LNCaP clone FGC (cell line): ENCODE data around the gene GNG12.

Source experiments
- DNase-seq: peaks from one replicate; pipeline ENCODE4 v3.0.0-alpha.2; 2011; ENCODE audit warnings: low read depth
- H3K4me3 ChIP-seq: 2 replicates; pipeline ENCODE4 v1.5.1; 2011; ENCODE audit warnings: mild to moderate bottlenecking, low read depth, low read length, control low read depth
- TF ChIP-seq, protein P1 (sequence below): IDR thresholded peaks from 2 replicates; pipeline ENCODE4 v1.5.1; 2012; ENCODE audit warnings: mild to moderate bottlenecking; ENCODE audit not compliant: control insufficient read depth, insufficient read depth; ENCODE audit errors: extremely low read depth

Gene GNG12

DNA sequence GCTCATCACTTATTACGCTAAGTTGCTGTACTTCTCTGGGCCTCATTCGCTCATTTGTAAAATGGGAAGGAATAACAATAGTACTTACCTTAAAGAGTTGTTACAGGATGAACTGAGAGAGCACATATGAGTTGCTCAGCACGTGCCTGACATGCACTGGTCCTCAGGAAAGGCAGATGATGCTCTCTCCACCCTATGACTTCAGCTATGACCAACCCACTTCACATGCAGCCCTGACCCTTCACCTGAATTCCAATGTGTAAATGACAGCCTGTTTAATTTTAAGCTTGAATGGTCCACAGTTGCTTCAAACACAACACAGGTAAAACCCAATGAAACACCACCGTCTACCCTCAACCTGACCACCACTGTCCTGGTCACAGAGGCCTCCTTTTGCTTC, 115.4 kb downstream of the GNG12 start:
- H3K4me3 ChIP-seq, result no peak overlapping the region
- TF ChIP-seq, protein P1, sequence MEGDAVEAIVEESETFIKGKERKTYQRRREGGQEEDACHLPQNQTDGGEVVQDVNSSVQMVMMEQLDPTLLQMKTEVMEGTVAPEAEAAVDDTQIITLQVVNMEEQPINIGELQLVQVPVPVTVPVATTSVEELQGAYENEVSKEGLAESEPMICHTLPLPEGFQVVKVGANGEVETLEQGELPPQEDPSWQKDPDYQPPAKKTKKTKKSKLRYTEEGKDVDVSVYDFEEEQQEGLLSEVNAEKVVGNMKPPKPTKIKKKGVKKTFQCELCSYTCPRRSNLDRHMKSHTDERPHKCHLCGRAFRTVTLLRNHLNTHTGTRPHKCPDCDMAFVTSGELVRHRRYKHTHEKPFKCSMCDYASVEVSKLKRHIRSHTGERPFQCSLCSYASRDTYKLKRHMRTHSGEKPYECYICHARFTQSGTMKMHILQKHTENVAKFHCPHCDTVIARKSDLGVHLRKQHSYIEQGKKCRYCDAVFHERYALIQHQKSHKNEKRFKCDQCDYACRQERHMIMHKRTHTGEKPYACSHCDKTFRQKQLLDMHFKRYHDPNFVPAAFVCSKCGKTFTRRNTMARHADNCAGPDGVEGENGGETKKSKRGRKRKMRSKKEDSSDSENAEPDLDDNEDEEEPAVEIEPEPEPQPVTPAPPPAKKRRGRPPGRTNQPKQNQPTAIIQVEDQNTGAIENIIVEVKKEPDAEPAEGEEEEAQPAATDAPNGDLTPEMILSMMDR, result no peak
- no peak for DNase-seq

DNA sequence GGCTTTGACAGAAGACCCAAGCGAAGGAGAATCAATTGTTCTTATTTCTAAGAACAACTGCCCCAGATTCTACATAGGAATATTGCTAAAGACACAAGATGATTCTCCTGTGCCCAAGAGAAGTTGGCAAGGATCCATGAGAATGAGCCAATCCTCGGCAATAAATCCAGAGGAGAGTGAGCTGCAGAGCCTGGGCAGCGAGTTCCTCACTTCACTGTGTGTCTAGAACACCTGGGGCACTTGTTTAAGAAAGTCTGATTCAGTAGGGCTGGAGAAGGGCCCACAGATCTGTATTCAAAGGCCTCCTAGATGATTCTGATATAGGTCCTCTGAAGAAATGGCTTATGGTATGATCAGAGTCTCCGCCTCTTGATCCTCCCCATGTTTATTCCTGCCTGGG, 116.5 kb downstream of the GNG12 start:
- peak; percentile 89 for DNase-seq
- H3K4me3 ChIP-seq, result no peak overlapping the region
- TF ChIP-seq, protein P1, result no peak

DNA sequence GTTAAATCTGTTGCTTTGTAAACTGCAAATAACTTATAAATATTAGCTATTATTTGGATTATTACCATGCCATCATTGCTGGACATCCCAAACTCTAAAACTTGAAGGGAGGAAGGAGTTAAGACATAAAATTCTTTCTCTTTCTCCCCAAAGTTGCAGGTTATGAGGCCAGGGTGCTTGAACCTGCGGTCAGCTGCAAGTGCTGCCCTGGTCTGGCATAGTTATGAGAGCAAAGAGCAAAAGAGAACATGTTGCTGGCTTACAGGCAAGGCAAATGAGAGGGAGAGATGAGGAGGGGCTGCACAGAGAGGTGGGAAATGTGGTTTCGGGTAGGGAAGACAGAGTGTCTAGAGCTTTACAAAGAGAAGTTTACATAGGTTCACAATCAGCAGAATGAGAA, 117.4 kb downstream of the GNG12 start:
- DNase-seq, result no peak
- TF ChIP-seq, protein P1, result no peak
- H3K4me3 ChIP-seq, result no peak overlapping the region

DNA sequence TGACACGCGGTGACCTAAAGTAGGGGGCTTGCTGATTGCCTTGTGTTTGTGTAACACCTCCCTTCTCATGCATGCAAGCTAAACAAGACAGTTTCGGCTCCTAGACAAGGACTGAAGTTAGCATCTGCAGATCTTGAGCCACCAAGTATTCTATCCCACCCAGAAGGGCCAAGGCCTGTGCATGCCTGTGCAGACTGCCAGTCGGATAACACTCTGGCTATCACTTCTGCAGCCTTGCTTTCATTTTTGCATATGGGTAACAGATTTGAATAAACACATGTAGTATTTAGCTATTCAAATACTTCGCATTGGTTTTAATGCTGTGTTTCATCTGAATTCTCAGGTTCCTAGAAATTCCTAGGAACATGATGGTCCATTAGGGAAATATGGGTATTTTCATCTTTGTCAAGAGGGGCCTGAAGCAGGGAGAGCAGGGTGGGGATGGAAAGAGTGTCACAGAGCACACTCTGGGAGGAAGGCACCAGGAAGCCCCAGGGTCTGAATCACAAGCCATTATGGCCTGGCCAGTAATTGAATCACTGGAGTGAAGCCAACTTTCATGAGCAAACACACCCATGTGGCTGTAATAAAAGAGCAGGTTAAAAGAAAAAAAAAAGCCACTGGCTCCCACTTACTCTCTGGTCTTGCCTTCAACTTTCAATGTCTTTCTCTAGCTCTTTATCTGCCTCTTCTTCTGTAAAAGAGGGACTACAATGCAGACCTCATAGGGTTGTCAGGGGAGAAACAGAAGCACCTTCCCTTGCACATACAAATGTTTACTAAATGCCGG, 120.0 kb downstream of the GNG12 start:
- TF ChIP-seq, protein P1, result no peak
- no peak for DNase-seq
- no peak overlapping the region for H3K4me3 ChIP-seq

DNA sequence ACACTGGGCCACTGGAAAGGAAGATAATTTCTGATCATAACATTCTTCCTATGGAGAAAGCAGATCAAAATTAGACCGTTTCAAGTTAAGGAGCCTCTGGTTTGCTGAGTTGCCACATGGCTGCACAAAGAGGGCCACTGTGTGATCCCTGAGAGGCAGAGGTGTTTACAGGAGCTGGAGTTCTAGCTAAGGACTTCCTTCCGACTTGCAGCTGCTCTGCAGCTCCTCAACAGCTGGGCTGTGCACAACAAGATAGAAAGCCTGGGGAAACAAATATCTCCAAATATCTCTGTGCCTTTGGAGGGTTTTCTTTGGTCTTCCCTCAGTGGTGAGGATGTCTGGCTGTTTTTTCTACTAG, 121.4 kb downstream of the GNG12 start:
- no peak overlapping the region for H3K4me3 ChIP-seq
- TF ChIP-seq, protein P1, result no peak
- DNase-seq, result no peak

DNA sequence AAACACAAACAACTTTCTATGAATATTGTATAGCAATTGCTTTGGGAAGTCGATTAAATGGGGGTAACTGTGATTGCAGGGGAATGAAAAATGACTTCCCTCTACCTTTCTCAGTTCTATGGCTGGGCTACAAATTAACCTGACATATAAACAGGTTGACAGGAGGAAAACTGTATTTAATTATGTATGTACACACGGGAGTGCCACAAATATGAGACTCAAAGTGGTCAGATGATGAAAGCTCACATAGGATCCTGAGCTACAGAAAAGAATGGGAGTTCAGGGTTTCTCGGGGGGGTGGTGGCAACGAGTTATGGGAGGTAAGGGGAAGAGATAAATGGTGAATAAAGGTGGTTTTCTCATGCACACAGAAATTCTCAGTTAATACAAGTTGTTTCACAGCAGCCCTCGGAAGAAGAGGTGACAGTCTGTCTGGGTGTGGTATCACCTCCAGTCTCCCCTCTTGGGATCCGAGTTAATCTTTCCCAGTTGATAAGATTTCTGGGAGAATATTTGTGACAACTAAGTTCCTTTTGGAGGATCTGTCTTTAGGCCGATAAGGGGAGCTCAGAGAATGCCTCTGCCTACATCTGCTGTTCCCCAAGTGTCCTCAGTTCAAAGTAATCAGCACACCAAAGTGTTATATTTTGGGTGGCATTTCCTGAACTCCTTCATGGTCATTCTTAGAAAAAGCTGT, 122.0 kb downstream of the GNG12 start:
- TF ChIP-seq, protein P1, result no peak
- no peak overlapping the region for H3K4me3 ChIP-seq
- DNase-seq, result no peak
